Stimulated activated CD4-positive, alpha-beta T cell treated with anti-CD3 and anti-CD28 coated beads, TNF-alpha, amount 100 ng/mL, for 48 hours (primary cell): ENCODE measurements around the gene GPRC5A.

ENCODE experiments used
- DNase-seq, 3 donors: peaks; one replicate each; pipeline ENCODE4 v3.0.0-alpha.2; 2020; ENCODE audit warnings: low read depth in 3 of 3

Gene GPRC5A

GRCh38 chr12:12909995-12910420, 18.6 kb downstream of the GPRC5A start:
- DNase-seq = no peak

- no peak for DNase-seq
Measured at GRCh38 chr12:12912711-12913110, 21.3 kb downstream of the GPRC5A start.

GRCh38 chr12:12915656-12916055, 24.3 kb downstream of the GPRC5A start:
- DNase-seq = no peak

GRCh38 chr12:12916135-12916944, 25.0 kb downstream of the GPRC5A start:
- DNase-seq = peak; percentile 74 to 79 (median 76)

GRCh38 chr12:12917517-12917916, 26.2 kb downstream of the GPRC5A start:
- no peak for DNase-seq

GRCh38 chr12:12918781-12919389, 27.5 kb downstream of the GPRC5A start:
- no peak for DNase-seq

- no peak for DNase-seq
Measured at GRCh38 chr12:12919666-12920435, 28.5 kb downstream of the GPRC5A start.

GRCh38 chr12:12922191-12922616, 30.8 kb downstream of the GPRC5A start:
- DNase-seq = no peak

- DNase-seq = no peak
Measured at GRCh38 chr12:12922978-12923377, 31.6 kb downstream of the GPRC5A start.

GRCh38 chr12:12924169-12924568, 32.8 kb downstream of the GPRC5A start:
- no peak for DNase-seq

GRCh38 chr12:12925388-12925787, 34.0 kb downstream of the GPRC5A start:
- no peak for DNase-seq

GRCh38 chr12:12926571-12927071, 35.3 kb downstream of the GPRC5A start:
- no peak for DNase-seq

- DNase-seq = peak in 1 of 3 donors; percentile 15
Measured at GRCh38 chr12:12927211-12928079, 36.1 kb downstream of the GPRC5A start.

- no peak for DNase-seq
Measured at GRCh38 chr12:12929696-12930095, 38.3 kb downstream of the GPRC5A start.

- DNase-seq = no peak
Measured at GRCh38 chr12:12930633-12931219, 39.4 kb downstream of the GPRC5A start.

GRCh38 chr12:12933742-12934141, 42.4 kb downstream of the GPRC5A start:
- no peak for DNase-seq

GRCh38 chr12:12934556-12934955, 43.2 kb downstream of the GPRC5A start:
- DNase-seq = no peak

- no peak for DNase-seq
Measured at GRCh38 chr12:12936983-12937491, 45.7 kb downstream of the GPRC5A start.

- DNase-seq = no peak
Measured at GRCh38 chr12:12938541-12938940, 47.2 kb downstream of the GPRC5A start.

- no peak for DNase-seq
Measured at GRCh38 chr12:12939888-12940287, 48.5 kb downstream of the GPRC5A start.
